Tibial nerve (tissue), 4 donors: Measurements from ENCODE around the gene LTB. TPM values are rescaled to one million over a fixed set of nuclear protein-coding genes. Genes with fewer than 3 reads are reported as not detected.

Source experiments
- DNase-seq, 2 donors: peaks; one replicate each; pipeline ENCODE4 v3.0.0-alpha.2; 2019; ENCODE audit warnings: low spot score in 2 of 2
- H3K27ac ChIP-seq, 4 donors: fragments of 200-600 bp; sonication (generic) in 3 of 4; one replicate each; pipeline ENCODE4 v1.5.1; 2017 to 2019; ENCODE audit warnings: mild to moderate bottlenecking in 1 of 4
- H3K27me3 ChIP-seq, 2 donors: fragments of 200-600 bp; sonication (generic) in 1 of 2; one replicate each; pipeline versions ENCODE4 v1.5.1 to v1.6.0; 2017 to 2019
- H3K36me3 ChIP-seq, 3 donors: fragments of 200-600 bp; sonication (generic); one replicate each; pipeline ENCODE4 v1.5.1; 2018 to 2019
- H3K4me1 ChIP-seq, 4 donors: fragments of 200-600 bp; sonication (generic) in 3 of 4; one replicate each; pipeline ENCODE4 v1.5.1; 2017 to 2019
- H3K4me3 ChIP-seq, 4 donors: fragments of 200-600 bp; sonication (generic) in 3 of 4; one replicate each; pipeline ENCODE4 v1.5.1; 2017 to 2019; ENCODE audit warnings: mild to moderate bottlenecking in 1 of 4, moderate library complexity in 1 of 4
- H3K9me3 ChIP-seq, 4 donors: fragments of 200-600 bp; sonication (generic) in 3 of 4; one replicate each; pipeline ENCODE4 v1.5.1; 2017 to 2019
- EP300 ChIP-seq, 2 donors: sonication (generic); formaldehyde crosslinking; IDR thresholded peaks; one replicate each; pipeline ENCODE4 v1.6.1; 2017; ENCODE audit warnings: antibody characterized with exemption in 2 of 2, mild to moderate bottlenecking in 1 of 2
- POLR2A ChIP-seq, 2 donors: fragments of 450-650 bp; IDR thresholded peaks; one replicate each; pipeline ENCODE4 v1.6.1; 2017; ENCODE audit warnings: antibody characterized with exemption in 2 of 2, mild to moderate bottlenecking in 2 of 2, moderate library complexity in 2 of 2
- WGBS, 2 donors: methylation state at CpG; one replicate each; pipeline ENCODE4 v1.1.5; 2018; 5-methylcytosine and 5-hydroxymethylcytosine counted together
- total RNA-seq, 4 donors: library from RNA; depleted of rRNA; stranded (reverse); fragments of >200 nt; gene quantifications; one replicate each; pipeline ENCODE4 v1.1.0, GENCODE V29; 2016
- TF ChIP-seq, protein P1 (sequence below), 5 experiments: fragments of 200-600 bp in 3 of 5; fragments of 450-650 bp in 2 of 5; sonication (generic) in 3 of 5; IDR thresholded peaks; one replicate each; pipeline ENCODE4 v1.5.1; 2016 to 2019; ENCODE audit warnings: antibody characterized with exemption in 5 of 5, mild to moderate bottlenecking in 3 of 5, moderate library complexity in 2 of 5

Gene LTB
- total RNA-seq, 4 donors from 2014 or later, result not detected

- Histone ChIP-seq H3K4me3 (peak overlapping the region; percentile 82 to 100 (median 94)), H3K9me3 (no peaks in the 10 kb centered on the region), H3K27me3 (no peaks in the 10 kb centered on the region), H3K36me3 (peaks cover 5 to 40% (median 27%) of the 10 kb centered on the region in 3 donors), H3K27ac (peak overlapping the region; percentile 92 to 98 (median 98)), H3K4me1 (peaks cover 0 to 23% (median 15%) of the 10 kb centered on the region in 4 donors)
- TF ChIP-seq, protein P1, sequence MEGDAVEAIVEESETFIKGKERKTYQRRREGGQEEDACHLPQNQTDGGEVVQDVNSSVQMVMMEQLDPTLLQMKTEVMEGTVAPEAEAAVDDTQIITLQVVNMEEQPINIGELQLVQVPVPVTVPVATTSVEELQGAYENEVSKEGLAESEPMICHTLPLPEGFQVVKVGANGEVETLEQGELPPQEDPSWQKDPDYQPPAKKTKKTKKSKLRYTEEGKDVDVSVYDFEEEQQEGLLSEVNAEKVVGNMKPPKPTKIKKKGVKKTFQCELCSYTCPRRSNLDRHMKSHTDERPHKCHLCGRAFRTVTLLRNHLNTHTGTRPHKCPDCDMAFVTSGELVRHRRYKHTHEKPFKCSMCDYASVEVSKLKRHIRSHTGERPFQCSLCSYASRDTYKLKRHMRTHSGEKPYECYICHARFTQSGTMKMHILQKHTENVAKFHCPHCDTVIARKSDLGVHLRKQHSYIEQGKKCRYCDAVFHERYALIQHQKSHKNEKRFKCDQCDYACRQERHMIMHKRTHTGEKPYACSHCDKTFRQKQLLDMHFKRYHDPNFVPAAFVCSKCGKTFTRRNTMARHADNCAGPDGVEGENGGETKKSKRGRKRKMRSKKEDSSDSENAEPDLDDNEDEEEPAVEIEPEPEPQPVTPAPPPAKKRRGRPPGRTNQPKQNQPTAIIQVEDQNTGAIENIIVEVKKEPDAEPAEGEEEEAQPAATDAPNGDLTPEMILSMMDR (IDR thresholded peaks at IDR 0.05), result no peak
- TF ChIP-seq EP300 (IDR thresholded peaks at IDR 0.05) (no peak), POLR2A (IDR thresholded peaks at IDR 0.05) (no peak)
- 21 to 25% methylated on average over 4 of the region's 4 CpGs for WGBS, 2 donors
- no peak for DNase-seq
Observed at GRCh38 chr6:31621991-31622390, 39.8 kb upstream of the LTB start.

- peak overlapping the region; percentile 92 to 98 (median 98) for H3K27ac ChIP-seq
- WGBS, 2 donors, result 7% methylated on average over 15 of the region's 15 CpGs
- DNase-seq, result no peak
- no peaks in the 10 kb centered on the region for H3K9me3 ChIP-seq
- peak overlapping the region; percentile 82 to 100 (median 94) for H3K4me3 ChIP-seq
- peaks cover 0 to 23% (median 15%) of the 10 kb centered on the region in 4 donors for H3K4me1 ChIP-seq
- peaks cover 5 to 35% (median 22%) of the 10 kb centered on the region in 3 donors for H3K36me3 ChIP-seq
- TF ChIP-seq, protein P1 (IDR thresholded peaks at IDR 0.05), result no peak
- no peak for TF ChIP-seq EP300 (IDR thresholded peaks at IDR 0.05)
- TF ChIP-seq POLR2A (IDR thresholded peaks at IDR 0.05), result no peak
- no peaks in the 10 kb centered on the region for H3K27me3 ChIP-seq
Observed at GRCh38 chr6:31621320-31621939, 39.2 kb upstream of the LTB start.

DNA sequence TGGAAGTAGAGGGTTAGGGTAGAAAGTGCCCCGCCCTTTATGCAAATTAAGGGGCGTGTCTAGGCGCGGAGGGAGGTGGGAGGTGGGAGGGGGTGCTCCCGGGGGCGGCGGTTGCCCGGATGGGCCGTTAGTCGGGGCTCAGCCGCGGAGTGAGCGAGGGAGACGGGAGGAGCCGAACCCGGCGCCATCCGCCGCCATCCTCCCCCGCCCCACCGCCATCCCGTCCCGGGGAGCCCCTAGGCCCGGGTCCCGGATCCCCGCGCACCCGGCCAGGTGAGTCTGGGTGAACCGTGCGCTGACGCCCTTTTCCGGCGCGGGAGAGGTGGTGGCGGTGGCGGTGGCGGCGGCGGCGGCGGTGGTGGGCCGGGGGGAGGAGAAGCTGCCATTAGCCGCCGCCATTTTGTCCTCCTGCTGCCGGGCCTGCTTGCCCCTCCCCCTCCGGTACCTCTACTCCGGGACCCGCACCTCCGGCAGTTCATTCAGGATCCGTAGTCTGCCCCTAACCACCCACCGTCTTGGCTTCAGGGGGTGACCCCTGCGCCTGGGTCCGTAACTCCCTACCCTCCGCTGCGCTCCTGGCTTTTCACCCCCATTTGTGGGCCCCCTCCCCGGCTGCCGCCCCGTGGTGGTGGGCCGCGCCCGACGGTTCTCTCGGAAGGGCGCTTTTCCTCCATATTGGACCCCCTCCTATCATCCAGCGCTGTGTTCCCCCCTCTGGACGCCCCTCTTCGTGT is 38.5 kb upstream of the LTB start, which contains the start of gene PRRC2A:
Gene PRRC2A (plus strand): TSS at position 130 of the 734 bp plus-strand sequence. CDS start 2,075 bp downstream, outside the sequence.
- H3K4me3 ChIP-seq, result peak within 1 kb of the TSS; percentile 82 to 100 (median 94)
- H3K27me3 ChIP-seq, result no peaks in the 10 kb centered on the region
- 1 to 4% methylated on average over 32 to 47 of the region's 67 CpGs for WGBS, 2 donors
- H3K9me3 ChIP-seq, result no peaks in the 10 kb centered on the region
- peaks cover 0 to 23% (median 15%) of the 10 kb centered on the region in 4 donors for H3K4me1 ChIP-seq
- peak; percentile 94 to 98 for DNase-seq
- H3K36me3 ChIP-seq, result peaks cover 5 to 28% (median 15%) of the 10 kb centered on the region in 3 donors
- TF ChIP-seq POLR2A (IDR thresholded peaks at IDR 0.05) (peak; percentile 46 to 50), EP300 (IDR thresholded peaks at IDR 0.05) (peak in 1 of 2 donors; percentile 3)
- TF ChIP-seq, protein P1 (IDR thresholded peaks at IDR 0.05), result no peak
- H3K27ac ChIP-seq, result peak within 1 kb of the TSS; percentile 92 to 98 (median 98)

DNA sequence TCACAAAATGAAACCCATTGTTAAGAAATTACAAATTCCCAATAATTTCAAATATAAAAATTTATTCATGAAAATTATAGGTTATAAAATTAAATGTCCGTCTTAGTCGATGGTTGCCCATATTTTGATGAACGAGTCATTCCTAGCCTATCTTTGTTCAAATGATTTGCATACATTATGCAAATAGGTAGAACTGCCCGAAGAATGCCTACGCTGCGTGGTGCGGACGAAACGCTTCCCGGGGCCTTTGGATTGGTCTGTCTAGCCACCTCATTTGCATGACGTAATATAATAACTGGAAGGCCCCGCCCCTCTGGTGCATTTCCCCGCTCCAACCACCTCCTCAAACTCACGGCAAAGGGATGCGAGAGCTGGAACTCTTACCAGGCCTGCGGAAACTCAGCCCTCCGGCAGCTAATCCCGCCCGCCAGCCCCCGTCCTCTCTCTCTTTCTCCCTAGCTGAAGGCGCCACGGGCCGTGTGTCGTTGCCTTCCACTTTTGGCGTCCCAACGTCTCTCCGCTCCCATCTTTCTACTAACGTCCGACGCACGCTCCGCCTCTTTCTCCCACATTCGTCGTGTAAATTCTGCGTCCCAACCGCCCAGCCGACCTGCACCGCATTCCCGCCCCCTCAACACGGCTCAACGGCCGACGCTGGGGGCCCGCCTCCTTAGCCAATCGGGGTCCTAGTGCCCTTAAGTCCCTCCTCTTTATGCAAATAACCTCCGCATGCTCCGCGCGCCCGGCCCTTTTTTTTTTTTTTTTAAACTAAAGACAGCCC is 37.8 kb upstream of the LTB start:
- WGBS, 2 donors, result 0% methylated on average over 50 of the region's 50 CpGs
- H3K27ac ChIP-seq, result peak overlapping the region; percentile 92 to 98 (median 98)
- H3K36me3 ChIP-seq, result peaks cover under 1 to 21% (median 8%) of the 10 kb centered on the region in 3 donors
- no peaks in the 10 kb centered on the region for H3K9me3 ChIP-seq
- no peaks in the 10 kb centered on the region for H3K27me3 ChIP-seq
- H3K4me3 ChIP-seq, result peak overlapping the region; percentile 44 to 100 (median 90)
- H3K4me1 ChIP-seq, result peaks cover 0 to 23% (median 15%) of the 10 kb centered on the region in 4 donors
- TF ChIP-seq, protein P1 (IDR thresholded peaks at IDR 0.05), result peak in 2 of 5 experiments; percentile 39 to 65
- TF ChIP-seq POLR2A (IDR thresholded peaks at IDR 0.05), result peak; percentile 93 to 97
- peak; percentile 52 to 98 for TF ChIP-seq EP300 (IDR thresholded peaks at IDR 0.05)
- peak; percentile 96 for DNase-seq
